Measurements from ENCODE around the gene TMED6.

- TF ChIP-seq CTCF (IDR thresholded peaks at IDR 0.05; ENCODE audit: control extremely low read depth in 1 of 3, insufficient read depth in 1 of 3, low read depth in 1 of 3, low read length in 3 of 3), result no peak
- no peak for TF ChIP-seq POLR2A (IDR thresholded peaks at IDR 0.05; ENCODE audit: control extremely low read depth in 1 of 2, low read depth in 2 of 2, low read length in 2 of 2)
- TF ChIP-seq RAD21 (IDR thresholded peaks at IDR 0.05 in 1 of 2, conservative IDR thresholded peaks at IDR 0.05 in 1 of 2; ENCODE audit: low read depth in 2 of 2, low read length in 2 of 2), result no peak
- TF ChIP-seq EP300 (IDR thresholded peaks at IDR 0.05; ENCODE audit: borderline replicate concordance in 1 of 2, low read depth in 2 of 2, low read length in 2 of 2), result no peak
Measured at GRCh38 chr16:69325784-69326171, 25.8 kb downstream of the TMED6 start.
